Measurements from ENCODE around the gene PROS1.

DNA sequence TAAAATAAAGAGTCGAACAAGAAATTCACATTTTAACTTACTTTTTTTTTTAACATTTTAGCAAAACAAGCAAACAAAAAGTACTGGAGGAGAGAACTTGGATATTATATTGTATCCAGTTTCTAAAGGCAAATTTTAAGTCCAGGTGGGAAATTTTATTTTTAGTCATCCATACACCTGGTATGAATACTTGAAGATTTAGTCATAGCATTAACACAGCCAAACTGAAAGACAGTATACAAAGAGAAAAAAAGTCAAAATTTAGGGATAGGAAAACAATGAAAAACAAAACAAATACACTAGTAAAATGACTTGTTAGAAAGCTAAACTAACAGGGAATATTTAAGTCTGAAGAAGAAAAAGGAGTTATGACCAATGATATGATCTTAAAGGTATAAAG is 69.1 kb downstream of the PROS1 start:
- no peak for TF ChIP-seq CTCF (IDR thresholded peaks at IDR 0.05)
- no peak for TF ChIP-seq ZFX (IDR thresholded peaks at IDR 0.05; ENCODE audit: borderline replicate concordance)

Data from 22Rv1 (cell line).